LHCN-M2 (cell line): ENCODE measurements around the gene ANKLE1. TPM values are rescaled to one million over a fixed set of nuclear protein-coding genes. Genes with fewer than 3 reads are reported as not detected.
"Not testable (repeated sequence)": the region's sequence is repeated elsewhere in the genome, so short reads cannot be mapped to it uniquely, and the experiment has no call there.

Source experiments
- DNase-seq: peaks from one replicate; pipeline ENCODE4 v3.0.0-alpha.2; 2012; ENCODE audit warnings: low read depth
- total RNA-seq: library from RNA; depleted of rRNA; stranded (reverse); fragments of >200 nt; gene quantifications from 2 replicates; pipeline ENCODE4 v1.2.3, GENCODE V29; 2014

Gene ANKLE1
- total RNA-seq, 1 experiment from 2014 or later = 0.40 TPM

- no peak for DNase-seq
Measured at GRCh38 chr19:17283504-17283996, 1.8 kb downstream of the ANKLE1 start.

GRCh38 chr19:17285415-17286135, 3.9 kb downstream of the ANKLE1 start:
- DNase-seq = no peak

- no peak for DNase-seq
Measured at GRCh38 chr19:17286263-17286662, 4.6 kb downstream of the ANKLE1 start.

- DNase-seq = no peak
Measured at GRCh38 chr19:17286752-17287151, 5.1 kb downstream of the ANKLE1 start.

- DNase-seq = peak; percentile 35
Measured at GRCh38 chr19:17289489-17289888, 7.8 kb downstream of the ANKLE1 start.

GRCh38 chr19:17292301-17293074, 10.8 kb downstream of the ANKLE1 start:
- DNase-seq = peak; percentile 31

- DNase-seq = no peak
Measured at GRCh38 chr19:17293605-17294004, 11.9 kb downstream of the ANKLE1 start.

GRCh38 chr19:17294051-17294891, 12.6 kb downstream of the ANKLE1 start:
- no peak for DNase-seq

- not testable (repeated sequence) for DNase-seq
Measured at GRCh38 chr19:17295551-17295950, 13.8 kb downstream of the ANKLE1 start.

- DNase-seq = peak; percentile 75
Measured at GRCh38 chr19:17296273-17296672, 14.6 kb downstream of the ANKLE1 start.

- no peak for DNase-seq
Measured at GRCh38 chr19:17296976-17297375, 15.3 kb downstream of the ANKLE1 start.

GRCh38 chr19:17300992-17301619, 19.4 kb downstream of the ANKLE1 start:
- no peak for DNase-seq

GRCh38 chr19:17302391-17303166, 20.9 kb downstream of the ANKLE1 start:
- no peak for DNase-seq

- peak; percentile 94 for DNase-seq
Measured at GRCh38 chr19:17303167-17303939, 21.7 kb downstream of the ANKLE1 start, which contains the start of gene ABHD8. TSS of gene ABHD8 (minus strand) at chr19:17303425. CDS start at chr19:17301616, 1,809 bp downstream.

GRCh38 chr19:17303940-17304267, 22.2 kb downstream of the ANKLE1 start:
- DNase-seq = no peak

- no peak for DNase-seq
Measured at GRCh38 chr19:17304386-17305215, 22.9 kb downstream of the ANKLE1 start.

- DNase-seq = no peak
Measured at GRCh38 chr19:17305216-17305516, 23.5 kb downstream of the ANKLE1 start.

- peak; percentile 99 for DNase-seq
Measured at GRCh38 chr19:17305517-17306284, 24.0 kb downstream of the ANKLE1 start, which contains the start of gene MRPL34. TSS of gene MRPL34 (plus strand) at chr19:17305872. CDS start at chr19:17305893, 21 bp downstream.
